ENCODE data around the gene GLT1D1. TPM values are rescaled to one million over a fixed set of nuclear protein-coding genes. Genes with fewer than 3 reads are reported as not detected.

Gene GLT1D1
- total RNA-seq, 4 donors from 2014 or later, result 0.19 to 0.75 (median 0.62) TPM; not detected in 1

- WGBS, 2 donors, result 60 to 88% methylated on average over 5 to 9 of the region's 9 CpGs
- DNase-seq, result no peak
- H3K4me1 ChIP-seq, result no peaks in the 10 kb centered on the region
- no peak overlapping the region for H3K4me3 ChIP-seq
- intact Hi-C loops (cut with DNase I), result no loop called here
- TF ChIP-seq POLR2A (IDR thresholded peaks at IDR 0.05), result no peak
- TF ChIP-seq, protein P1, sequence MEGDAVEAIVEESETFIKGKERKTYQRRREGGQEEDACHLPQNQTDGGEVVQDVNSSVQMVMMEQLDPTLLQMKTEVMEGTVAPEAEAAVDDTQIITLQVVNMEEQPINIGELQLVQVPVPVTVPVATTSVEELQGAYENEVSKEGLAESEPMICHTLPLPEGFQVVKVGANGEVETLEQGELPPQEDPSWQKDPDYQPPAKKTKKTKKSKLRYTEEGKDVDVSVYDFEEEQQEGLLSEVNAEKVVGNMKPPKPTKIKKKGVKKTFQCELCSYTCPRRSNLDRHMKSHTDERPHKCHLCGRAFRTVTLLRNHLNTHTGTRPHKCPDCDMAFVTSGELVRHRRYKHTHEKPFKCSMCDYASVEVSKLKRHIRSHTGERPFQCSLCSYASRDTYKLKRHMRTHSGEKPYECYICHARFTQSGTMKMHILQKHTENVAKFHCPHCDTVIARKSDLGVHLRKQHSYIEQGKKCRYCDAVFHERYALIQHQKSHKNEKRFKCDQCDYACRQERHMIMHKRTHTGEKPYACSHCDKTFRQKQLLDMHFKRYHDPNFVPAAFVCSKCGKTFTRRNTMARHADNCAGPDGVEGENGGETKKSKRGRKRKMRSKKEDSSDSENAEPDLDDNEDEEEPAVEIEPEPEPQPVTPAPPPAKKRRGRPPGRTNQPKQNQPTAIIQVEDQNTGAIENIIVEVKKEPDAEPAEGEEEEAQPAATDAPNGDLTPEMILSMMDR (IDR thresholded peaks at IDR 0.05), result no peak
- no peaks in the 10 kb centered on the region for H3K9me3 ChIP-seq
- H3K27ac ChIP-seq, result no peak overlapping the region
- H3K36me3 ChIP-seq, result no peaks in the 10 kb centered on the region
- peaks cover 0 to 21% (median 0%) of the 10 kb centered on the region in 4 donors for H3K27me3 ChIP-seq
Observed at GRCh38 chr12:128982933-128983332, 129.7 kb downstream of the GLT1D1 start.

GRCh38 chr12:128983371-128983770 lies 130.1 kb downstream of the GLT1D1 start:
- Histone ChIP-seq H3K4me1 (no peaks in the 10 kb centered on the region), H3K27me3 (peaks cover 0 to 17% (median 0%) of the 10 kb centered on the region in 4 donors), H3K36me3 (no peaks in the 10 kb centered on the region), H3K27ac (no peak overlapping the region), H3K4me3 (no peak overlapping the region), H3K9me3 (no peaks in the 10 kb centered on the region)
- intact Hi-C loops (cut with DNase I), result no loop called here
- WGBS, 2 donors, result 76% methylated on average over 14 of the region's 14 CpGs; no CpG with 5 or more reads in 1 of the 2 donors
- DNase-seq, result no peak
- TF ChIP-seq, protein P1 (IDR thresholded peaks at IDR 0.05), result no peak
- no peak for TF ChIP-seq POLR2A (IDR thresholded peaks at IDR 0.05)

- intact Hi-C loops (cut with DNase I), result no loop called here
Observed at GRCh38 chr12:128986957-128987356, 133.7 kb downstream of the GLT1D1 start.

GRCh38 chr12:128989287-128989686 lies 136.0 kb downstream of the GLT1D1 start:
- no peak overlapping the region for H3K4me3 ChIP-seq
- H3K4me1 ChIP-seq, result no peaks in the 10 kb centered on the region
- whole genome bisulfite sequencing, 2 donors, result 54 to 83% methylated on average over 1 of the region's 1 CpG
- H3K9me3 ChIP-seq, result peaks cover 0 to 5% (median 4%) of the 10 kb centered on the region in 3 donors
- H3K36me3 ChIP-seq, result no peaks in the 10 kb centered on the region
- no peak for TF ChIP-seq POLR2A (IDR thresholded peaks at IDR 0.05)
- TF ChIP-seq, protein P1 (IDR thresholded peaks at IDR 0.05), result no peak
- no peak overlapping the region for H3K27ac ChIP-seq
- intact Hi-C loops (cut with DNase I), result no loop called here
- no peaks in the 10 kb centered on the region for H3K27me3 ChIP-seq
- no peak for DNase-seq

More at GRCh38 chr12:128986957-128987356, 133.7 kb downstream of the GLT1D1 start:
- 69 to 85% methylated on average over 10 of the region's 10 CpGs for whole genome bisulfite sequencing, 2 donors
- Histone ChIP-seq H3K36me3 (no peaks in the 10 kb centered on the region), H3K27me3 (no peaks in the 10 kb centered on the region), H3K27ac (no peak overlapping the region), H3K4me1 (no peaks in the 10 kb centered on the region), H3K4me3 (no peak overlapping the region), H3K9me3 (peaks cover 0 to 5% (median 4%) of the 10 kb centered on the region in 3 donors)
- DNase-seq, result no peak
- no peak for TF ChIP-seq POLR2A (IDR thresholded peaks at IDR 0.05)
- TF ChIP-seq, protein P1 (IDR thresholded peaks at IDR 0.05), result no peak

DNA sequence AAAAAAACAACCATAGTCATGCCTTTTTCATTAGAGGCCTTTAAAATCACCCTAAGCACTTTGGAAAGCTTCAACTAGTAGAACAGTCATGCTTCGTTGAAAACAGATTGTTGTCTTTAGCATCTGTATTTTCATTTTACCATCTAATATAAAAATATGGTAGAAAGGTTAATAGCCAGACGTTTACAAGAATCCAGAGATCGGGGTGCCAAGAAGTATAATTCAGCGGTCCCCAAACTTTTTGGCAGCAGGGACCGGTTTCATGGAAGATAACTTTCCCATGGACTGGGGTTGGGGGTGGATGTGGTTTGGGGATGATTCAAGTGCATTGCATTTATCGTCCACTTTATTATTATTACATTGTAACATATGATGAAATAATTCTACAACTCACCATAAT lies 138.4 kb downstream of the GLT1D1 start:
- Histone ChIP-seq H3K27me3 (no peaks in the 10 kb centered on the region), H3K27ac (no peak overlapping the region), H3K4me1 (no peaks in the 10 kb centered on the region), H3K36me3 (no peaks in the 10 kb centered on the region), H3K9me3 (peaks cover 0 to 5% (median 4%) of the 10 kb centered on the region in 3 donors), H3K4me3 (no peak overlapping the region)
- TF ChIP-seq, protein P1 (IDR thresholded peaks at IDR 0.05), result no peak
- TF ChIP-seq POLR2A (IDR thresholded peaks at IDR 0.05), result no peak
- no peak for DNase-seq
- intact Hi-C loops (cut with DNase I), result no loop called here
- WGBS, 2 donors, result 66 to 76% methylated on average over 6 of the region's 6 CpGs

All from esophagus squamous epithelium (tissue), 5 donors.